Activated naive CD4-positive, alpha-beta T cell treated with anti-CD3 and anti-CD28 coated beads, Interleukin-2, amount 50 U/mL, for 16 hours (primary cell): Measurements from ENCODE around the gene ACO1.

Experiments used
- DNase-seq: peaks from one replicate; pipeline ENCODE4 v3.0.0-alpha.2; 2020

The ACO1 gene

GRCh38 chr9:32502464-32502863, 118.0 kb downstream of the ACO1 start:
- DNase-seq: no peak

- DNase-seq: no peak
Measured at GRCh38 chr9:32503008-32503407, 118.6 kb downstream of the ACO1 start.
